ENCODE measurements around the gene C4A.
"Not testable (repeated sequence)": the region's sequence is repeated elsewhere in the genome, so short reads cannot be mapped to it uniquely, and the experiment has no call there.

Gene C4A

DNA sequence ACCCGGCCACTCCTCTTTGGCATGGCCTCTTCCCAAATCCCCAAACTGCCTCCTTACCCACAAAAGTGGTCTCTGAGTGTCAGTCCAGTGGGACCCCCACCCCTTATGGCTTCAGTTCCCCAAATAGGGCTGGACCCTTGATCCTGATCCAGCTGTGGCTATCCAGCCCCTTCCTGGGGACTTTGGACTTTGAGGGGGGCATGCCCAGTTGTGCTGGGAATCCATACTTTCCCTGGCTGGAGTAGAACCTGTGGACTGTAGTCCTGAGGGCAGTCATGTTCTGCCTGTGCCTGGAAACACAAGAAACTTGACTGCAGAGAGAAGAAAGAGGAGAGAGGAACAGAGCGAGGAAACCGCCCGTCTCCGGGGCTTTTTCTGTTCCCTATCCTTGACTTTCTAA lies 55.3 kb downstream of the C4A start:
- DNase-seq, result not testable (repeated sequence)

DNA sequence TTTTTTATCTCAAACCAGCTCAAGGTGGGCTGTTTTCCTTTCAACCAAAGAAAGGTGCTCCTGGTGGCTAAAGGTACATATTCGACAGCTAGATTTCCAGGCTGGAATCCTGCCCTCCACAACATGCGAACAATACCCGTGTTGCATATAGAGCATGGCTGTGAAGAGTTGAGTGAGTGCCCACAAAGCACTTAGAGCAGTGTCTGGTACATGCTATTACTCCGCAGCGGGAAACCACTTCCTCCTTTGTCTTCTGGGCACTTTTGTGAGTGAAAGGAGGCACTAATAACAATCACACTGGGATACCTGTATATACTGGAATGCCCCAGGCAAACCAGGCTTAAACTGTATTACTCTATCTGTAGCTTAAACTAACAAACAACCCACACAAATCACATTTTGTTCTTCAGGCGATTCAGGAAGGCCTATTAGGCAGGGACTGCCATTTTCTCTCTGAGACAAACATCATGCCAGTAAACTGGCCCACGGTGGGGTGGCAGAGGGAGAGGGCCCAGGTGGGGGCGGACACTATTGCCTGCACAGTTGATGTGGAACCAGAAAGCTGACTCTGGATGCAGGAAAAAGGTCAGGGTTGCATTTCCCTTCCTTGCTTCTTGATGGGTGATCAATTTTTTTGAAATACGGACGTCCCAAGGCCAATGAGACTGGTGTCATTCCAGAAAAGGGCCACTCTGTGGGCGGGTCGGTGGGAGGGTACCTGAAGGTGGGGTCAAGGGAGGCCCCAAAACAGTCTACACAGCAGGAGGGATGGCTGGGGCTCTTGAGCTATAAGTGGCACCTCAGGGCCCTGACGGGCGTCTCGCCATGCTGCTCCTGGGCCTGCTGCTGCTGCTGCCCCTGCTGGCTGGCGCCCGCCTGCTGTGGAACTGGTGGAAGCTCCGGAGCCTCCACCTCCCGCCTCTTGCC lies 56.0 kb downstream of the C4A start, which contains the start of gene CYP21A2:
TSS of gene CYP21A2 (plus strand) at position 818 of the 927 bp plus-strand sequence. CDS start at position 826, 8 bp downstream.
- DNase-seq, result not testable (repeated sequence)

DNA sequence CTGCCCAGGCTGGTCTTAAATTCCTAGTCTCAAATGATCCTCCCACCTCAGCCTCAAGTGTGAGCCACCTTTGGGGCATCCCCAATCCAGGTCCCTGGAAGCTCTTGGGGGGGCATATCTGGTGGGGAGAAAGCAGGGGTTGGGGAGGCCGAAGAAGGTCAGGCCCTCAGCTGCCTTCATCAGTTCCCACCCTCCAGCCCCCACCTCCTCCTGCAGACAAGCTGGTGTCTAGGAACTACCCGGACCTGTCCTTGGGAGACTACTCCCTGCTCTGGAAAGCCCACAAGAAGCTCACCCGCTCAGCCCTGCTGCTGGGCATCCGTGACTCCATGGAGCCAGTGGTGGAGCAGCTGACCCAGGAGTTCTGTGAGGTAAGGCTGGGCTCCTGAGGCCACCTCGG lies 57.0 kb downstream of the C4A start:
- DNase-seq, result not testable (repeated sequence)

DNA sequence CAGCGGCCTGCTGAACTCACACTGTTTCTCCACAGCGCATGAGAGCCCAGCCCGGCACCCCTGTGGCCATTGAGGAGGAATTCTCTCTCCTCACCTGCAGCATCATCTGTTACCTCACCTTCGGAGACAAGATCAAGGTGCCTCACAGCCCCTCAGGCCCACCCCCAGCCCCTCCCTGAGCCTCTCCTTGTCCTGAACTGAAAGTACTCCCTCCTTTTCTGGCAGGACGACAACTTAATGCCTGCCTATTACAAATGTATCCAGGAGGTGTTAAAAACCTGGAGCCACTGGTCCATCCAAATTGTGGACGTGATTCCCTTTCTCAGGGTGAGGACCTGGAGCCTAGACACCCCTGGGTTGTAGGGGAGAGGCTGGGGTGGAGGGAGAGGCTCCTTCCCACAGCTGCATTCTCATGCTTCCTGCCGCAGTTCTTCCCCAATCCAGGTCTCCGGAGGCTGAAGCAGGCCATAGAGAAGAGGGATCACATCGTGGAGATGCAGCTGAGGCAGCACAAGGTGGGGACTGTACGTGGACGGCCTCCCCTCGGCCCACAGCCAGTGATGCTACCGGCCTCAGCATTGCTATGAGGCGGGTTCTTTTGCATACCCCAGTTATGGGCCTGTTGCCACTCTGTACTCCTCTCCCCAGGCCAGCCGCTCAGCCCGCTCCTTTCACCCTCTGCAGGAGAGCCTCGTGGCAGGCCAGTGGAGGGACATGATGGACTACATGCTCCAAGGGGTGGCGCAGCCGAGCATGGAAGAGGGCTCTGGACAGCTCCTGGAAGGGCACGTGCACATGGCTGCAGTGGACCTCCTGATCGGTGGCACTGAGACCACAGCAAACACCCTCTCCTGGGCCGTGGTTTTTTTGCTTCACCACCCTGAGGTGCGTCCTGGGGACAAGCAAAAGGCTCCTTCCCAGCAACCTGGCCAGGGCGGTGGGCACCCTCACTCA lies 57.7 kb downstream of the C4A start:
- not testable (repeated sequence) for DNase-seq

DNA sequence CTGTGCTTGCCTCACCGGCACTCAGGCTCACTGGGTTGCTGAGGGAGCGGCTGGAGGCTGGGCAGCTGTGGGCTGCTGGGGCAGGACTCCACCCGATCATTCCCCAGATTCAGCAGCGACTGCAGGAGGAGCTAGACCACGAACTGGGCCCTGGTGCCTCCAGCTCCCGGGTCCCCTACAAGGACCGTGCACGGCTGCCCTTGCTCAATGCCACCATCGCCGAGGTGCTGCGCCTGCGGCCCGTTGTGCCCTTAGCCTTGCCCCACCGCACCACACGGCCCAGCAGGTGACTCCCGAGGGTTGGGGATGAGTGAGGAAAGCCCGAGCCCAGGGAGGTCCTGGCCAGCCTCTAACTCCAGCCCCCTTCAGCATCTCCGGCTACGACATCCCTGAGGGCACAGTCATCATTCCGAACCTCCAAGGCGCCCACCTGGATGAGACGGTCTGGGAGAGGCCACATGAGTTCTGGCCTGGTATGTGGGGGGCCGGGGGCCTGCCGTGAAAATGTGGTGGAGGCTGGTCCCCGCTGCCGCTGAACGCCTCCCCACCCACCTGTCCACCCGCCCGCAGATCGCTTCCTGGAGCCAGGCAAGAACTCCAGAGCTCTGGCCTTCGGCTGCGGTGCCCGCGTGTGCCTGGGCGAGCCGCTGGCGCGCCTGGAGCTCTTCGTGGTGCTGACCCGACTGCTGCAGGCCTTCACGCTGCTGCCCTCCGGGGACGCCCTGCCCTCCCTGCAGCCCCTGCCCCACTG lies 58.6 kb downstream of the C4A start:
- DNase-seq, result not testable (repeated sequence)

DNA sequence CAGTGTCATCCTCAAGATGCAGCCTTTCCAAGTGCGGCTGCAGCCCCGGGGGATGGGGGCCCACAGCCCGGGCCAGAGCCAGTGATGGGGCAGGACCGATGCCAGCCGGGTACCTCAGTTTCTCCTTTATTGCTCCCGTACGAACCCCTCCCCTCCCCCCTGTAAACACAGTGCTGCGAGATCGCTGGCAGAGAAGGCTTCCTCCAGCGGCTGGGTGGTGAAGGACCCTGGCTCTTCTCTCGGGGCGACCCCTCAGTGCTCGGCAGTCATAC lies 59.1 kb downstream of the C4A start:
- not testable (repeated sequence) for DNase-seq

DNA sequence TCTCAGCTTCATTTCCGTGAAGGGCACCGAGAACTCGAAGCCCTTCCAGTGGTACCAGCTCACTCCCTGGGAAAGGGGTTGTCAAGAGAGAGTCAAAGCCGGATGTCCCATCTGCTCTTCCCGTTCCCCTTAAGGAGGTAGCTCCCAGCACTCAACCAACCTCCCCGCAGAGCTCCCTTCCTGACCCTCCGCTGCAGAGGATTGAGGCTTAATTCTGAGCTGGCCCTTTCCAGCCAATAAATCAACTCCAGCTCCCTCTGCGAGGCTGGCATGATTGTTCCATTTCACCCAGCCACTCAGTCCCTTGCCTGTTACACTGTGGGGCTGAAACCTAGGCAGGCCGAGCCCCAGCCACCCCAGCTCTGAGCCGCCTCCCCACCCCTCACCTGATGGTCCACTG lies 59.5 kb downstream of the C4A start:
- not testable (repeated sequence) for DNase-seq

DNA sequence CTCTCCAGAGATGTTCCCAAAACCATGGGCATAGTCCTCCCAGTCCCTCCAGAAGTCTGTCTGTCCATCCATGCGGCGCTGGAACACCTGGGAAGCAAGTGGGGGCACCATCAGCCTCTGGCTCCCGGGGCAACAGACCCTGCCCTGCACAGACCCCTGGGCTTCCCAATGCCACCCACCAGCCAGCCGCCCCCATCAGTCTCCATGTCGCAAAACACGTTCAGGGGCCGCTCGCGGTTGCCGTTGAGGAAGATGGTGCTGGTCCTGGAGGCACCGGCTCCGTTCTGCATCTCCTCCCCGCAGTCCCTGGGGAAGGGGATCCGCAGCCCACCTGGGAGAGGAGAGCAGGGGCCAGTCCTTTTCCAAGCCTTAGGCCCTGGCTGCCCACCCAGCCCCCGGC lies 60.4 kb downstream of the C4A start:
- not testable (repeated sequence) for DNase-seq

DNA sequence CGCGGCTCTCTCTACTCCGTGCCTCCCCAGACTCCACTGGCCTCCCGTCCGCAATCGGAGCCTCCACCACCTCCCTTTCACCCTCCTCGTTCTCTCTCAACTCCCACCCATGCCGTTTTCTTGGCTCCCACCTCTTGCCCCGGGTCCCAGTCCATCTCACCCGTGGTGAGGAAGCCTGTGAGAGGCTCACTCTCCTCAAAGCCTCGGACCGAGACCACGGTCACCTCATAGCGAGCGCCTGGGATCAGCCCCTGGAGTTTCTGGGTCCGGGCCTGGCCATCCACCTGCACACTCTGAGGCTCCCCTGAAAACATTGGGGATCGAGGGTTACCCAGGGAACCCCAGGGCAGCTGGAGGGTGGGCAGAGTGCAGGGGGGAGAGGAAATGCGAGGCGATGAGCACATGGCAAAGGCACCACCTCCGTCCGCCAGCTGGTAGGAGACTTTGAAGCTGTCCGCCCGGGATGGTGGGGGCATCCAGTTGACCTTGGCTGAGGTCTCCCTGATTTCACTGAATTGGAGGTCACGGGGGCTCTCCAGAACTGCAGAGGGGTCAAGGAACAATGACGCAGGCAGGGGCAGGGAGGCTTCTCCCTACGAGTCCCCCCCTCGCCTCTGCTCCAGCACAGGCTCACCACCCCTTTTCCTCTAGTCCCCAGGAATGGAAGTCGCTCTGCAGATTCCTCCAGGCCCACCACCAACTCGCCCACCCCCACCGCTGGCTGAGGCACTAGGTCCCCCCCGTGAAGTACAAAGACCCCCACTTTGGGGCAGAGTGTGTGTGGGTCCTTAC lies 61.9 kb downstream of the C4A start:
- DNase-seq, result not testable (repeated sequence)

DNA sequence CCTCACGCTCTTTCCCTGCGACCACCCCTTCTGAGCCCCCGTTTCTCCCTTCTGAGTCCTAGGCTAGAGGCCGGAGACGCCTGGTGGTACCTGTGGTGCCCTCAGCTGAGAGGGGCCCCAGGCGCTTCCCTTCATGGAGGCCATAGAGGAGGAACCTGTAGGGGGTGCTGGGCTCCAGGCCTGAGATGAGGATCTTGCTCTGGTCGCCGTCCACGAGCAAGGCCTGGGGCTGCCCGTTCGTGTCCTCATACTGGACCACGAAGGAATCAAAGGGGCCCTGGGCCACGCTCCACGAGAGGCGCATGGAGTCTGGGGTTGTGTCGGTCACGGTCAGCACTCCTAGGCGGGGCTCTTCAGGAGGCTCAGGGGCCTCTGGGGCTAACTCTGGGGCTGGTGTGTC lies 63.1 kb downstream of the C4A start:
- not testable (repeated sequence) for DNase-seq

DNA sequence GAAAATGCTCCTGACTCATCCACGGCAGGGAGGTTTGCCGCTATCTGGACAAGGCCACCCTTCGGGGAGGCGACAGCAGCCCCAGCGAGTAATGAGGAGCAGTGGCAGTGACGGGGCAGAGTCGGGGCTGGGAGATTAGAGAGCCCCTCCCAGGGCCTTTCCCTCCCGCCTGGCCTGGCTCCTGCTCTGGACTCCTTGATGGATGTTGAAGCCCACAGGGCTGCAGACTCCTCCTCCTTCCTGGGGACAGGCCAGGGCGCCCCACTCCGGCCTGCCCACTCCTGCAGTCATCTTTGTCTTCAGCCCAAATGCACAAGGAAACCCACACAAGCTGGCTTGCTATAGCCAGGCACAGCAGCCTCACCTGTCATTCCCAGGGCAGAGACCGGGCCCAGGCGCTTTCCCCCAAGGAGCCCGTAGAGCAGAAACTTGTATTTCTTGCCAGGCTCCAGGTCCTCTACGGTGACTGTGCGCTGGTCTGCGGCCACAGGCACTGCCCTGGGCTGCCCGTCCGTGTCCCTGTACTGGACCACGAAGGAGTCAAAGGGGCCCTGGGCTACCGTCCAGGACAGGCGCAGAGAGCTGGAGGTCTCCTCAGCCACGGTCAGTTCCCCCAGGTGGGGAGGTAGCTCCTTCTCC lies 64.1 kb downstream of the C4A start:
- no peak for DNase-seq

DNA sequence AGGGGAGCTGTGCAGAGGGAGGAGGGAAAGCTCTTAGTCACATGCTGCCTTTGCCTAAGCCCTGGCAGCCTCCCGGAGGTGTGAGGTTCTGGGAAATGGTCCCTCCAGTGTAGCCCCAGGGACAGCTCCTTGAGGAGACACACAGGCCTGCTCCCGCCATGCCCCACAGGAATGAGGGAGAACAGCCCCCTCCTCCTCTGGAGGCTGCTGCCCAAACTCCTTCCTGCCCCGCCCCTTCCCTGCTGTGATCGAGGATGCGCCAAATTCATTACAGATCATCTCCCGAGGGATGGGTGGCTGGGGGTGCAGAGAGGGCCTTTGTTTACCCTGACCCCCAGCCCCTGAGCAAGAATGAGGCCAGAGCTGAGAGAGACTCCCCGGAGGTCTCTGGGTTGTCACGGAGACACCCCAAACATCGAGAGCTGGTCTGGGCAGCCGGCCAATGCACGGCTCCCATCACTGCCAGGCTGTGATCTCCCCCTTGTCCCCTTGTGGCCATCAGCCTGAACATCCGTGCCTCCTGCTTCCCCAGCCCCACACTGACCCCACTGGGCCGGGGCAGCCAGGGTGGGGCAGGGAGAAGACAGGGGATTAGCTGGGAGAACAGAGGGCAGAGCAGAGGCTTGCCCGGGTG lies 64.7 kb downstream of the C4A start:
- no peak for DNase-seq

DNA sequence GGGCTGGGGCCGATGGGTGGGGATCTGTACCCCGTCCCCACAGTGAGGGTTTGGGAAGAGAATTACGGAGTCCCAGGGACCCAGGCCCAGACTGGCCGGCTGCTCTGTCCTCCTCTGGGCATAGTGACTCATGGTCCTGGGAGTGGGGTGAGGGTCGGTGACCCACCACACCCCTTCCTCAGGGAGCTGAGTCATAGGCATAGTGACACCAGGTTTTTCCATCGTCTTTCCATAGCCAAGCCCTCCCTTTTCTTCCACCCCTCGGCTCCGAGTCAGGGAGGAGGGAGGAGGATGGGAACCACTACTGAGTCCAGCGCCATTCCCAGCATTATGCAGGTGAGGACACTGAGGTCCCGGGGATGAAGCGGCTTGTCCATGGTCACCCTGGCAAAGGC lies 65.2 kb downstream of the C4A start:
- no peak for DNase-seq

DNA sequence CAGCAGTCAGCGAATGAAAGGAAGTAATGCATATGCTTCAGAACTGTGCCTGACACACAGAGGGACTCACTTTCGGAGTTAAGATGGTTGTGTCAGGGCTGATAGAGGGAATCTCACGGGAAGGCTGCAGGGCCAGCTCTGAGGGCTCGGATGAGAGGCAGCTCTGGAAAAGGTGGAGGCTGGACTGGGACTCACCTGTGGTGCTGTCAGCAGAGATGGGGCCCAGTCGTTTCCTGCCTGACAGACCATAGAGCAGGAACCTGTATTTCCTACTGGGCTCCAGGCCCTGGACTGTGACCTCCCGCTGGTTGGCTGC lies 65.6 kb downstream of the C4A start:
- DNase-seq, result no peak

DNA sequence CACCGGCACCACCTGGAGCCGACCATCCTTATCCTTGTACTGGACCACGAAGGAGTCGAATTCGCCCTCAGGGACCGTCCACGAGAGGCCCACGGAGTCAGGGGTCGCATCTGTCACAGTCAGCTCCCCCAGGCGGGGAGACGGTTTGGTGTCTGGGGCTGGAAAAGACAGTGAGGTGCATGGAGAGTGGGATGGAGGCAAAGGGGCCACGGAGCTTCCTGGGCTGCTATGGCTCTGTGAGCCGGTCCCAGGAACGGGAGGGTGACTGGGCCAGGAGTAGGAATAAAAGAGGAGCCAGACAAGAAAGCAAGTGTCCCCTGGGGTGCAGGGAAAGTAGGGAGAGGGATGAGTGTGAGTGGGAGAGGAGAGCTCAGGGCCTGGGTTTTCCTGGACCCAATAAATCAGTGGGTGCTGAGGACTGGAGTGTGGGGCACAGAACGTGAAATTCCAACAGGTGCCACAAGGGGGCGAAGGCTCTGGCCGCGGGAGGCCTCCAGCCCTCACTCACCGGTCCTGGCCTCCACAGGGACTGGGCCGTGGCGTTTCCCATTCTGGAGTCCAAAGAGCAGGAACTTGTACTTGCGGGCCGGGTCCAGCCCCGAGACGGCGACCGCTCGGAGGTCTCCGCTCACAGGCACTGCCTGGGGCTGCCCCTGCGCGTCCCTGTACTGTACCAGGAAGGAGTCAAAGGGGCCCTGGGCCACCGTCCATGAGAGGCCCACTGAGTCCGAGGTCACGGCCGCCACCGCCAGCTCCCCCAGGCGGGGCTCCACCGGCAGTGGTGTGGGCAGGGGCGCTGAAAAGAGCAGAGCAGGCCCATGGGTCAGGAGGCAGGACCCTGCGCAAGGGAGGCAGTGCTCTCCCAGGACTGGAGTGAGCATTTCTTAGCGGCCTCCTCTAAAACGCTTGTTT lies 66.3 kb downstream of the C4A start:
- no peak for DNase-seq

DNA sequence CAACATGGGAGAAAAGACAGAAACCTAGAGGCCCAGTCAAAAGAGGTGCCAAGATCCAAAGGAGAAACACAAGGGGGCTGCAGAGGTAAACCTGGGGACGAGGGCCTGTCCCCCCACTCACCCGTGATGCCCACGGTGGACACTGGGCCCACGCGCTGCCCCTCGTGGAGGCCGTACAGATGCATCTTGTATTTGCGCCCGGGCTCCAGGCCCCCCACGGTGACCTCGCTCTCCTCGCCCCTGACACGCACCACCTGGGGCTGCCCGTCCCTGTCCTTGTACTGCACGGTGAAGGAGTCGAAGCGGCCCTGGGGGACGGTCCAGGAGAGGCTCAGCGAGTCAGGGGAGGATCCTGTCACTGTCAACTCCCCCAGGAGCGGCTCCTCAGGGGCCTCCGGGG lies 67.3 kb downstream of the C4A start:
- not testable (repeated sequence) for DNase-seq

DNA sequence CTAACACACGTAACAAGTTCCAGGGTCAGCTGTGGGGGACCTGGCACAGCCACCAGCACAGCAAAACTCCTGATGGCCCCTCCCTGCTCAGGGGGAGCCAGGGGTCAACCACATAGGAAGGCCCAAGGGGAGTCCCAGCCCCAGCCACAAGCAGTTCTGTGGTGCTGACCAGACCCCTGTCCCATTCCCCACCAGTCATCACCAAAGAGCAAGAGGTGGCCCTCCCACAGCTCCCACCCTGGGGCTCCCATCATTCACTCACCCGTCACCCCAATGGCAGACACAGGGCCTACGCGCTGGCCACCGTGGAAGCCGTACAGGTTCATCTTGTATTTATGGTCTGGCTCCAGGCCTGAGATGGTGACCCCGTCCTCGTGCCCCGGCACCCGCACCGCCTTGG lies 67.9 kb downstream of the C4A start:
- not testable (repeated sequence) for DNase-seq

DNA sequence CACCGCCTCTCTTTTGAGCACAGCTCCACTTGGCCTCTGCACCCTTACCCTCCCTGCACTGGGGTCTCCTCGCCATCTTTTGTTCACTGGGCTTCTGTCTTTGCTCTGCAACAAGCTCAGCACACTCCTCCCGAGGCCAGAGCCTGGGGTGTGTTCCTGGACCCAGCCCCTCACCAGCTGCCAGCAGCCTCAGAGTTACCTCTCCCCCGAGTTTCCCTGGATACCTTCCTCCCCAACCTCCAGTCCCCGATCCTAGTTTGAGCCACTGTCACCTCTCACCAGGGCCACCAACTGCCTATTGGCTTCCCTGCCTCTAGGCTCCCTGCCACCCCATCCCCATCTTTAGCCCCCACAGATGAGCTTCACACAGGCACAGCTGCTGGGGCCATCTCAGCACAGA lies 68.7 kb downstream of the C4A start:
- no peak for DNase-seq

Data from NCI-H1436 (cell line).